Suppressor macrophage (primary cell): ENCODE data around the gene RAP1GAP2.

Experiments used
- DNase-seq, 4 experiments: peaks; one replicate each; pipeline ENCODE4 v3.0.0-alpha.2; 2020 to 2022

The RAP1GAP2 gene

GRCh38 chr17:2948721-2949468 is 152.7 kb downstream of the RAP1GAP2 start:
- DNase-seq, result no peak

DNA sequence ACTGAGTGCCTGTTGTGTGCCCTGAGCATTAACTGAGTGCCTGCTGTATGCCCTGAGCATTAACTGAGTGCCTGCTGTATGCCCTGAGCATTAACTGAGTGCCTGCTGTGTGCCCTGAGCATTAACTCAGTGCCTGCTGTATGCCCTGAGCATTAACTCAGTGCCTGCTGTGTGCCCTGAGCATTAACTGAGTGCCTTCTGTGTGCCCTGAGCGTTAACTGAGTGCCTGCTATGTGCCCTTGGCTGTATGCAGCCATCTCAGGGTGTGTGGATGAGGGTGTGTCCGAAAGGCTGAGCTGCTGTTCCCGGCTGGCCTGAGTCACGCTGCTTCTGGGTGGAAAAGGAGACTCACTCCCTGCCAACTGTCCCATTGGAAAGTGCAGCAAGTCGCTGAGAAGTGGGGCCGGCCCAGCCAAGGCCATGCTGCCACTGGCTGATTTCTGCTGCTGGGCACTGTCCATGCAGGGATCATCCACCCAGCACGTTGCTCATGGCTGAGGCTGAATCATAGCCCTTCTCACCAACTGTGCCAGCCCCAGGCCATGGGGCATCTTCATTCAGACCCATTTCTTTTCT is 153.3 kb downstream of the RAP1GAP2 start:
- no peak for DNase-seq

DNA sequence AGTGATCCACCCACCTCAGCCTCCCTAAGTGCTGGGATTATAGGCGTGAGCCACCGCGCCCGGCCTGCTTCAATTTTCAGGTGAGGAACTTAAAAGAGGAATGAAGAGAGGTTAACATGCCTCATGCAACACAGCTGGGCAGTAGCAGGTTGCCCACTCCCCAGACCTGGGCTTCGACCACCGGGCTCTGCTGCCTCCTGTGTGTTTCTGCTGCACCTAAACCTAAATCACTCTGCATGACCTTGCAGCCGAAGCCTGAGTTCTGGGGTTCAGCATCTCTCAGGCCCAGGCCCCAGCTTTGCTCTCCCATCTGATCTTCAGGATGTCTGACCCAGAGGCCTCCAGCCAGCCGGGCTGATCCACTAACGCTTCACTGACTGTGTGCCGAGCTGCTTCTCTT is 154.6 kb downstream of the RAP1GAP2 start:
- no peak for DNase-seq

DNA sequence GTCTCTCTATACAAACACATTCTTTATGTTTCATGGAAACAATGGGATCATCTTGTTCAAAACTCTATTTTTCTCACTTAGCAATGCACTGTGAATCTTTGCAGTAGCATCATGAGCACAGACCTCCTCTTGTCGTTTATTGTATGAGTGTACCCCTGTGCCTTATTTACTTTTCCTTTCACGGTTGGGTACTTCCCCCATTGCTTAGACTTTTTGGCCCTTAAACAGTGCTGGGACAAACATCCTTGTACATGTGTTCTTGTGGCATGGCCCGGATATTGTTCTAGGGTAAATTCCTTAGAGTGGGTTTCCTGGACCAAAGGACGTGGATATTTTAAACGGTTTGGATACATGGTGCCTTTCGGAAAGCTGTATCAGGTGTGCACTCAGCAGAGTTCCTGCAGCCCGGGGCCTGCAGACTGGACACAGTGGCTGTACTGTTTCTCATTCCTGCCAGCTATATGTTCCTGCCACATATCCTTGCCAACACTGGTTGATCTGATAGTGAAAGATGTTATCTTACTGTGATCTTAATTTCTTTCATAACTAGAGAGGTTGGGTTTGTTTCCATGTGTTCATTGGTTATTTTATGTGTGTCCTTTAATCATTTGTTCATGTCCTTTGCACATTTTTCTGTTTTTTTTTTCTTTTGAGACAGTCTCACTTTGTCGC is 156.1 kb downstream of the RAP1GAP2 start:
- DNase-seq, result no peak

DNA sequence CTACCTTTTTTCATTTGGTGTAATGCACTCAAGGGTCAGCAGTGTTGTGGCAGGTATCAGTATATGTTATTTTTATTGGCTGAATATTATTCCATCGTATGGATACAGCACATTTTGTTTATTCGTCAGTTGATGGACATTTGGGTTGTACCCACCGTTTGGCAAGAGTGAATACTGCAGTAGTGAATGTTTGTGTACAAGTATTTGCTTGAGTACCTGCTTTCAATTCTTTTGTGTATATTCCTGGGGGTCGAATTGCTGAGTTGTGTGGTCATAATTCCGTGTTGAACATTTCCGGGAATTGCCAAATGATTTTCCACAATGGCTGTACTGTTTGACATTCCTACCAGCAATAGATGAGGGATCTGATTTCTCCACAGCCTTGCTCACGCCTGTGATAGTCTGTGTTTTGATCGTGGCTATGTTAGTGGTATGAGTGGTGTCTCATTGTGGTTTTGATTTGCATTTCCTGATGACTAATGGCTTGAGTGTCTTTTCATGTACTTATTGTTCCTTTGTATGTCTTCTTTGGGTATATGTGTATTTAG is 158.7 kb downstream of the RAP1GAP2 start:
- peak; percentile 27 to 60 (median 43) for DNase-seq

- no peak for DNase-seq
These were observed 159.8 kb downstream of the RAP1GAP2 start for GRCh38 chr17:2955931-2956582.

DNA sequence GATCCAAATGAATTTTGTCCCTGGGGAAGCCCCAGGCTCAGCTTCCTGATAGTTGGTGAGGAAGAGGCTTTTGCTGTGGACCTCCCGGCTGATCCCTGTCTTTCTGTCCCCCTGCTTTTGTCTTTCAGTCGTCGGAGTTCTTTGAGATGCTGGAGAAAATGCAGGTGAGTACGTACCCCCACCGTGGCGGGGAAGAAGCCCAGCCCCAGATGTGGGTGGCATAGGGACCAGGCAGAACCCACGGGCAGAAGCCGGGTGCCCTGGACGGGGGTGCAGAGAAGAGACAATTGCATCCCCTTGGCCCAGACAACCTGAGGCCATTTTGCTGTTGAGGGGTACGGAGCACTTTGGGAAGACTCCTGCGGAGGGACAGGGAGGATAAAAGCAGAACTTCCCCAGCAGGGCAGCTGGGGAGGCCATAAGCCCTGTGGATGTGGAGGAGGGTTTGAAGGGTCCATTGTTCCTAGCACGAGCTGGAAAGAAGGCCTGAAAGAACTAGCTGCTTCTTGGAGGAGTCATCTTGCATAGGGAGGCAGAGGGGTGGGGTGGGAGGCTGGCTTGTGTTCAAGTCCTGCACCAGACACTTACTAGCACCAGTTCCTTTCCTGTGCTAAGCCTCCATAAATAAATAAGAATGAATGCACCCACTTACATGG is 161.5 kb downstream of the RAP1GAP2 start:
- DNase-seq, result no peak

- DNase-seq, result no peak
These were observed 162.5 kb downstream of the RAP1GAP2 start for GRCh38 chr17:2958706-2959222.

GRCh38 chr17:2959371-2960130 is 163.3 kb downstream of the RAP1GAP2 start:
- DNase-seq, result no peak

- DNase-seq, result no peak
These were observed 165.2 kb downstream of the RAP1GAP2 start for GRCh38 chr17:2961446-2961845.

DNA sequence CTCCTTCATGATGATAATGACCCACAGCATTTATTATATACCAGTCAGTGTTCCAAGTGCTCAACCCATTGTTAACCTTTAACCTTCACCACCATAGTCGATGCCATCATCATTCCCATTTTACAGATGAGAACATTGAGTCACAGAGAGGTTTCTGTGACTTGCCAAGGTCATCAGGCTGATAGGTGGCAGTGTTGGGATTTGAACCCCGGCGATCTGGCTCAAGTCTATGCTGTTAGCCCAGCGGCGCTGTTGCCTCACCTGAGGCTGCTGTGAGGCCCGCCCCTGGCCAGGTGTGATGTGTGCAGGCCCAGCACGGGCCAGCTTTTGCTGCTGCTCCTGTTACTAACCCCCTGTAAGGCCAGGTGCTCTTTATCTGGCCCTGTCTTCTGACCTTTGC is 166.0 kb downstream of the RAP1GAP2 start:
- DNase-seq, result no peak

DNA sequence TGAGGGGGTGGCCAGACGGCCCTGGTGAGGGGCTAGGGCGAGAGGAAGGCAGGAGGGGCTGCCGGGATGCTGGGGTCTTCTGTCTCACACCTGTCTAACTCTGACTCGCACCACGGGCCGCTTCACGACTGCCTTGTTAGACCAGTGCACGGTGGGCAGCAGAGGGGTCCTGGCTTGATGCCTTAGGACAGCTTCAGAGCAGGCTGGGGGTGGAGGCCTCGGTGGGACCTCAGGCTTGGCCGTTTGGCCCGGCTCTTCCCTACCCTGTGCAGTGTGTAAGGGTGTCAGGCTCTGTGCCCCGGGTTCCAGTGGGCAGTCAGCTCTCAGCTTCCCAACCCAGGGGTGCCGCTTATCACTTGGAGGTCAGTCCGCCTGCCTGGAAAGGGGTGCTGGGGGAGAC is 166.5 kb downstream of the RAP1GAP2 start:
- no peak for DNase-seq

DNA sequence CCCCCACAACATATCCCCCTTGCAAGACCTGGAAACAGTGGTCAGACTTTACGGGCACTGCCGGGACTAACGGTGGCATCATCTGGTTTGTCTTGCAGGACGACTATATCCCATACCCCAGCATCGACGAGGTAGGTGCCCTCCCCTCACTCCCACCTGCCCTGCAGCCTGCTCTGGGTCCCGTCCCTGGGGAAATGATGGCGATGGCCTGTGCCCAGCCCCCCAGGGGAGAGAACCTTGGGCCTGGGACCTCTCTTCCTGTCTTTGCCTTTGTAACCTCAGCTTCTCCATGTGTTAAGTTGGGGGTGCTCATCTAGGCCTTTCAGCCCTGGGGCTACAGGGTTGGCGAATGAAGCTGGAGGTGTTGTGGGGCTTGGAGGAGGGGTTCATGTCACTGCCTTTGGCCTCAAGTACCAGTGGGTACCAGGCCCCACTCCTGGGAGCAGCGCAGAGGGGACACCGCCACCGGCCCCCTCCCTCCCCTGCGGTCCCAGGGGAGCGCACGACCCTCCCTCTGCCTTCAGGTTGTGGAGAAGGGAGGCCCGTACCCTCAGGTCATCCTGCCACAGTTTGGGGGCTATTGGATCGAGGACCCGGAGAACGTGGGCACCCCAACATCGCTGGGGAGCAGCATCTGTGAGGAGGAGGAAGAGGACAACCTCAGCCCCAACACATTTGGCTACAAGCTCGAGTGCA is 167.2 kb downstream of the RAP1GAP2 start:
- DNase-seq, result no peak

DNA sequence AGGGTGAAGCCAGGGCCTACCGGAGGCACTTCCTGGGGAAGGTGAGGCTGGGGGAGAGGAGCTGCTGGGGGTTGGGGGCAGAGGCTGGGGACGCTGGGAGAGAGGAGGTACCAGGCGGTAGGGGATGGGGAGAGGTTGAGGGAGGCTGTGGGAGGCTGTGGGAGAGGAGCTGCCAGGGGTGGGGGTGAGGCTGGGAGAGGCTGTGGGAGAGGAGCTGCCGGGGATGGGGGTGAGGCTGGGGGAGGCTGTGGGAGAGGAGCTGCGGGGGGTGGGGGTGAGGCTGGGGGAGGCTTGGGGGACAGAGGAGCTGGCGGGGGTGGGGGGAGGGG is 167.8 kb downstream of the RAP1GAP2 start:
- DNase-seq, result no peak

GRCh38 chr17:2964370-2964769 is 168.1 kb downstream of the RAP1GAP2 start:
- no peak for DNase-seq

DNA sequence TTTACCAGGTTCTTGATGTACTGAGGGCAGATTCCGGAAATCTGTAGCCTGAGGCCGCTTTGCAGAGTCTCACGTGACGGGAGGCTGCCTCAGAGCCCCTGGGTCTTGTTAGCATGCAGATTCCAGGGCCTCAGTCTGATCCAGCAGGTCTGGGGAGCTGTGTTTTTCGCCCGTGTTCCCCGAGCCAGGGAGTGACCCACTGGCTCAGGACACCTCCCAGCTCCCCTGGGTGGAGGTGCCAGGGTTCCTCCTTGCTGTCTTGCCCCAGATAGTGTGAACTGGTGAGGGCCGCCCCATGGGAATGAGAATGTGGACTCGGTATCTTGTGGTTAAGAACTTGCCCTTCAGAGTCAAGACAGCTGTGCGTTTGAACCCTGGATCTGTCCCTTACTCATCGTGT is 168.6 kb downstream of the RAP1GAP2 start:
- DNase-seq, result no peak

GRCh38 chr17:2965621-2966595 is 169.7 kb downstream of the RAP1GAP2 start:
- DNase-seq, result no peak

DNA sequence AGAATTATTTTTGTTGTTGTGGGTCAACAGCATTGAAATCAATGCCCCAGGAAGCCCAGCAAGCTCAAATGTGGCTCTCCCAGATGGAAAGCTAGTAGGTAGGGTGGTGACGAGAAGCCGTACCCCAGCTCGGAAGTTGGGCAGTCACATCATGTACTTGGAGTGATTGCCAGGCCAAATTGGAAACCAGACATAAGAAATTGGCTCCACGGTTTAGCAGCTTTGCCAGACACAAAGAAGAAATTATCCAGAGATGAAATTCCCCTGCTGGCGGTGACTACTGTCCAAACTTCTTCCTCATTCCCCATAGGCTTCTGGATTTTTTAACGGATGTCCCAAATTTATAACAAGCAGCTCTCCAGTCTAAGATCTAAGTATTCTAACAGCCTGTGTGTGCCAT is 171.3 kb downstream of the RAP1GAP2 start:
- DNase-seq, result no peak

- DNase-seq, result no peak
These were observed 175.6 kb downstream of the RAP1GAP2 start for GRCh38 chr17:2971851-2972250.

DNA sequence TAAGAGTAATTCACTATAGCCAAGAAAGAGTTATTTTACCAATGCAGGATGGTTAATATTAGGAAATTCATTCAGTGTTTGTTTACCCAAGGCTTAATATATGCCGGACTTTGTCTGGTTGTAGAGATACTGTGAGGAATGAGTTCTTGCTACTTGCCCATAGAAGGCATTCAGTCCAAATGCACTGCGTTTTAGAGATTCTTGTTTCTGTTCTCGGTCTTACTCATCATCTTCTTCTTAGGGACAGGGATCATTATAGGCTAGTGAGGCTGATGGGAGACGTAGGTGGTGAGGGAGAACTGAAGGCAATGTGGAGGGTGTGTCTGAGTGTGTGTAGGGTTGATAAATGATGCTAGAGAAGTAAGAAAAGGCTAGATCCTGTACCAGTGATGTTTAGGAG is 176.5 kb downstream of the RAP1GAP2 start:
- DNase-seq, result no peak
